ENCODE data around the gene SLC4A8. TPM values are rescaled to one million over a fixed set of nuclear protein-coding genes. Genes with fewer than 3 reads are reported as not detected.

The SLC4A8 gene
- polyA plus RNA-seq, 1 experiment = 6.6 TPM

DNA sequence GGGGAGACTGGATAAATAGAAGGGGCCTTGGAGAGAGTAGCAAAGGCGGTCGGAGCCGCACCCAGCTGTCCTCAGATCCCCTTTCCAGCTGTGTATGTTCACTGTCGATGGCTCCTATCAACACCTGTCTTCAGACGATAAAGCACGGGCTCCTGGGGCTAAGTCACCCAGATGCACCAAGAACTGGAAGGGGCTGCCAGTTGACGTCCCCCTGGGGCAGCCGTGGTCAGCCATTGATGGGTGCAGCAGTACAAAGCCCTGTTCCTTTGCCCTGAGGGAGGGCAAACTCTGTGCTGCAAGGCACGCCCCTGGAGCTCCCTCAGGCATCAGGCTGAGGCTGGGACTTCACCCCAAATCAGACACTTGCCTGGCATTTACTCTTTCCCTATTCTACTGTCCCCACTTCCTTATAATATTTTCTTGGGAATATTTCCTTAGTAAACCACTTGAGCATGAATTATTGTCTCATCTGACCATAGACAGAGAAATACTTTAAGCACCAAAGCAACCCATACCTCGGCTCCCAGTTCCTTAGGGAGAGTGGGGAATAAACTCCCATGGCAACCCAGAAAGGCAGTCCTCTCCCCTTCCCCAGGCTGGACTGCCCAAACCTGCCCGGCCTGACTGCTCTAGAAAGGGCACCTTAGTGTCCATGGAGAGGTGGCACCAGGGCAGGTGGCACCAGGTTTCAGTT lies 106.8 kb downstream of the SLC4A8 start:
- POLR2A ChIA-PET = no interaction called here
- DNase-seq (ENCODE audit: low read depth, low spot score) = no peak
- Histone ChIP-seq H3K9me3 (ENCODE audit: control insufficient read depth, insufficient read depth, low read length) (no peaks in the 10 kb centered on the region), H3K4me3 (ENCODE audit: low read depth, low read length) (no peak overlapping the region), H3K27ac (ENCODE audit: low read depth, low read length) (no peak overlapping the region), H3K27me3 (ENCODE audit: control insufficient read depth, insufficient read depth, low read length) (no peaks in the 10 kb centered on the region)
- CTCF ChIA-PET = interaction anchor here (0.9 to 5.2 kb wide), 15 partner anchors 8 to 288 kb away, joined by 3 to 142 read pairs (median 4); partner anchors contain the start of gene SLC4A8
- TF ChIP-seq, protein P1, sequence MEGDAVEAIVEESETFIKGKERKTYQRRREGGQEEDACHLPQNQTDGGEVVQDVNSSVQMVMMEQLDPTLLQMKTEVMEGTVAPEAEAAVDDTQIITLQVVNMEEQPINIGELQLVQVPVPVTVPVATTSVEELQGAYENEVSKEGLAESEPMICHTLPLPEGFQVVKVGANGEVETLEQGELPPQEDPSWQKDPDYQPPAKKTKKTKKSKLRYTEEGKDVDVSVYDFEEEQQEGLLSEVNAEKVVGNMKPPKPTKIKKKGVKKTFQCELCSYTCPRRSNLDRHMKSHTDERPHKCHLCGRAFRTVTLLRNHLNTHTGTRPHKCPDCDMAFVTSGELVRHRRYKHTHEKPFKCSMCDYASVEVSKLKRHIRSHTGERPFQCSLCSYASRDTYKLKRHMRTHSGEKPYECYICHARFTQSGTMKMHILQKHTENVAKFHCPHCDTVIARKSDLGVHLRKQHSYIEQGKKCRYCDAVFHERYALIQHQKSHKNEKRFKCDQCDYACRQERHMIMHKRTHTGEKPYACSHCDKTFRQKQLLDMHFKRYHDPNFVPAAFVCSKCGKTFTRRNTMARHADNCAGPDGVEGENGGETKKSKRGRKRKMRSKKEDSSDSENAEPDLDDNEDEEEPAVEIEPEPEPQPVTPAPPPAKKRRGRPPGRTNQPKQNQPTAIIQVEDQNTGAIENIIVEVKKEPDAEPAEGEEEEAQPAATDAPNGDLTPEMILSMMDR (IDR thresholded peaks at IDR 0.05; ENCODE audit: low read depth, low read length) = no peak

DNA sequence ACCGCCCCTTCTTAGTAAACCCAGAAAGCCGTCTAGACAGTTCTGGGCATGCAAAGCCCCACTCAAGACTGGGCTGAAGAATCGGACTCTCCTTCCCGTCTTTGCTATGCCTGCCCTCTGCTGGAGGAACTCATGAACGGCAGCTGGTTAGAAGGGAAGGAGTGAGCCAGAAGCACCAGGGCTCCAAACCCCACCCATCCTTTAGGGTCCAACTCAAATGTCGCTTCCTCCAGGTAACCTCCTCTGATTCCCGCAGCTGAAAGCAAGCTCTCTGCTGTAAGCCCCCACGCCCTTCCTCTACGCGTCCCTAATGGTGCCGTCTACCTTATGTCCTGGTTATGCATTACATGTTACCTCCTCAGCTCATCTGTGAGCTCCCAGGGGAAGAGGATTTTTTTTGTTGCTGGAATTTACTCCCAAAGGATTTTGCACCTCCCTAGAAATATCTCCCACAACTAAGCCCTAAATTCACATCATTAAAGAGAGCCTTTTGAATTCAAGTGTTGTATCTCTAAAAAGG lies 107.4 kb downstream of the SLC4A8 start:
- Histone ChIP-seq H3K27ac (ENCODE audit: low read depth, low read length) (no peak overlapping the region), H3K4me3 (ENCODE audit: low read depth, low read length) (no peak overlapping the region), H3K9me3 (ENCODE audit: control insufficient read depth, insufficient read depth, low read length) (no peaks in the 10 kb centered on the region), H3K27me3 (ENCODE audit: control insufficient read depth, insufficient read depth, low read length) (no peaks in the 10 kb centered on the region)
- TF ChIP-seq, protein P1 (IDR thresholded peaks at IDR 0.05; ENCODE audit: low read depth, low read length) = peak; percentile 94
- ChIA-PET CTCF (interaction anchor here (0.6 to 5.2 kb wide), 30 partner anchors 9 to 343 kb away, joined by 3 to 142 read pairs (median 3); partner anchors contain the start of gene SLC4A8), POLR2A (no interaction called here)
- peak; percentile 48 for DNase-seq (ENCODE audit: low read depth, low spot score)

DNA sequence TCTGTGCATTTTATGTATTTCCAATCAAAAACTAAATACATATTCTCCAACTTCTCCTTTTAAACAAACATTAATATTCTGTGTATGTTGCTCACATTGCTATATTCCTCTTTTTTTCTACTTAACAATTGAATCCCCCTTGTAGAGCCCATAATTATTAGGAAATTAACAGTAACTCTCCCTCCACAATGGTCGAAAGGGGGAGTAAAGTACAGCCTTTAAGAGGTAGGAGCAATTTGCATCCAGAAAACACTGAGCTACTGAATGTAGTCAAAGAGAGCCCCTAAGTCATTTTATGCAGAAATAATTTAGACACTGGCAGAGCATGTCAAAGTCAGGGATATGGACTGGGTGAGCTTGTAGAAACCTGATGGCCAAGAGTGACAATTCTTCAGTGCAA lies 109.2 kb downstream of the SLC4A8 start:
- ChIA-PET POLR2A (no interaction called here), CTCF (interaction anchor here (0.6 to 5.2 kb wide), 13 partner anchors 11 to 365 kb away, joined by 3 to 142 read pairs (median 4); partner anchors contain the start of gene SLC4A8)
- no peaks in the 10 kb centered on the region for H3K27me3 ChIP-seq (ENCODE audit: control insufficient read depth, insufficient read depth, low read length)
- DNase-seq (ENCODE audit: low read depth, low spot score) = no peak
- TF ChIP-seq, protein P1 (IDR thresholded peaks at IDR 0.05; ENCODE audit: low read depth, low read length) = 0 out of 2 replicates have a peak, but pooled peaks have one; percentile 36
- no peak overlapping the region for H3K27ac ChIP-seq (ENCODE audit: low read depth, low read length)
- no peaks in the 10 kb centered on the region for H3K9me3 ChIP-seq (ENCODE audit: control insufficient read depth, insufficient read depth, low read length)
- no peak overlapping the region for H3K4me3 ChIP-seq (ENCODE audit: low read depth, low read length)

DNA sequence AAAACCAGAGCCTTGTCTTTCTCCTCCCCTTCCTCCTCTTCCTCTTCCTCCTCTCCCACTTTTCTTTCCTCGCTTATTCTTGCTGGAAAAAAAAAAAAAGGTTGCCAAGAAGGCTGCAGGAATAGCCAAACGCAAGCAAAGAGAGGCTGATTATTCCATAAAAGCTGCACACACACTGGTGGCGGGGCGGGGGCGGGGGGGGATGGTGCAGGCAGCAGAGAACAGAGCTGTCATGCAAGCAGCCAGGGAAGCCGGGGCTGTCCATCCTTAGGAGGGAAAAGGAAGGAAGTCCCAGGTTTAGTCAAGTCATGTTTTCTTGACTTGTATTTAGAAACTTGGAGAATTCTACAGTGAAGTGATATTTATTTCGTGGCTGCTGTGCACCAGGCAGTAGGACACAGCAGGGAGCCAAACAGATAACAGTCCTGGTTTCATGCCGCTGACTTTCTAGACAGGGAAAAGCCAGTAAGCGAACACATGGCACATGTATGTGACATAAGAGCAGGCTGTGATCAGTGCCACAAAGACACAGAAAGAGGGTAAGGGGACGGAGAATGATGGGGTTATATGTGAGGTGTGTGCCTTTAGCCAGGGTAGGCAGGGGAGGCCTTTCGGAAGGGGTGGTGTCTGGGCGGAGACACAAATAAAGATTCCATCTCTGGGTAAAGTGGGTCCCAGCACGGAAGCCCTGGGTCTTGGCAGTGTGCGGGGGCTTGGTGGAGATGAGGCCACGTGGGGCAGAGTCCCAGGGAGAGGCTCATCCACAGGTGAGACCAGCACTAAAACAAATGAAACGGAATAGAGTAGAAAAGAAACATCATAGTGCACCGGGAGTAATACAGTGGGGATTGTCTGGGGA lies 109.8 kb downstream of the SLC4A8 start:
- TF ChIP-seq, protein P1 (IDR thresholded peaks at IDR 0.05; ENCODE audit: low read depth, low read length) = no peak
- no peak for DNase-seq (ENCODE audit: low read depth, low spot score)
- no peak overlapping the region for H3K4me3 ChIP-seq (ENCODE audit: low read depth, low read length)
- POLR2A ChIA-PET = no interaction called here
- H3K27ac ChIP-seq (ENCODE audit: low read depth, low read length) = no peak overlapping the region
- CTCF ChIA-PET = interaction anchor here (0.6 to 5.2 kb wide), 10 partner anchors 11 to 365 kb away, joined by 3 to 142 read pairs (median 4); partner anchors contain the start of gene SLC4A8
- no peaks in the 10 kb centered on the region for H3K27me3 ChIP-seq (ENCODE audit: control insufficient read depth, insufficient read depth, low read length)
- no peaks in the 10 kb centered on the region for H3K9me3 ChIP-seq (ENCODE audit: control insufficient read depth, insufficient read depth, low read length)
